Ascending aorta (tissue), 2 donors: ENCODE results near the gene KCNN4. TPM values are rescaled to one million over a fixed set of nuclear protein-coding genes. Genes with fewer than 3 reads are reported as not detected.
"Not testable (repeated sequence)": the region's sequence is repeated elsewhere in the genome, so short reads cannot be mapped to it uniquely, and the experiment has no call there.

ENCODE experiments used
- DNase-seq, 2 donors: peaks; one replicate each; pipeline ENCODE4 v3.0.0-alpha.2; 2019; ENCODE audit warnings: low spot score in 2 of 2
- H3K27ac ChIP-seq, 2 donors: fragments of 200-600 bp; sonication (generic); one replicate each; pipeline ENCODE4 v1.5.1; 2016 to 2017; ENCODE audit warnings: mild to moderate bottlenecking in 1 of 2
- H3K27me3 ChIP-seq: fragments of 200-600 bp; sonication (generic); one replicate; pipeline ENCODE4 v1.5.1; 2017
- H3K36me3 ChIP-seq, 2 donors: fragments of 200-600 bp; sonication (generic); one replicate each; pipeline ENCODE4 v1.5.1; 2016
- H3K4me1 ChIP-seq, 2 donors: fragments of 200-600 bp; sonication (generic); one replicate each; pipeline ENCODE4 v1.5.1; 2016 to 2017; ENCODE audit warnings: mild to moderate bottlenecking in 1 of 2
- H3K4me3 ChIP-seq, 2 donors: fragments of 200-600 bp; sonication (generic); one replicate each; pipeline ENCODE4 v1.5.1; 2016 to 2017; ENCODE audit warnings: mild to moderate bottlenecking in 1 of 2
- H3K9me3 ChIP-seq, 2 donors: fragments of 200-600 bp; sonication (generic); one replicate each; pipeline ENCODE4 v1.5.1; 2016
- CTCF ChIP-seq, 3 experiments: fragments of 200-600 bp in 2 of 3; fragments of 450-650 bp in 1 of 3; sonication (generic) in 2 of 3; IDR thresholded peaks; one replicate each; pipeline ENCODE4 v1.5.1; 2016 to 2019; ENCODE audit warnings: antibody characterized with exemption in 3 of 3, mild to moderate bottlenecking in 1 of 3, moderate library complexity in 1 of 3
- intact Hi-C: fragments of 100-400 bp; cut with DNase I; formaldehyde crosslinking; loops from one replicate; pipeline ENCODE4 v1.15.1; 2023
- total RNA-seq: library from RNA; depleted of rRNA; stranded (reverse); fragments of >200 nt; gene quantifications from one replicate; pipeline ENCODE4 v1.1.0, GENCODE V29; 2016

Gene KCNN4
- total RNA-seq, 1 donor from 2014 or later: 2.3 TPM

DNA sequence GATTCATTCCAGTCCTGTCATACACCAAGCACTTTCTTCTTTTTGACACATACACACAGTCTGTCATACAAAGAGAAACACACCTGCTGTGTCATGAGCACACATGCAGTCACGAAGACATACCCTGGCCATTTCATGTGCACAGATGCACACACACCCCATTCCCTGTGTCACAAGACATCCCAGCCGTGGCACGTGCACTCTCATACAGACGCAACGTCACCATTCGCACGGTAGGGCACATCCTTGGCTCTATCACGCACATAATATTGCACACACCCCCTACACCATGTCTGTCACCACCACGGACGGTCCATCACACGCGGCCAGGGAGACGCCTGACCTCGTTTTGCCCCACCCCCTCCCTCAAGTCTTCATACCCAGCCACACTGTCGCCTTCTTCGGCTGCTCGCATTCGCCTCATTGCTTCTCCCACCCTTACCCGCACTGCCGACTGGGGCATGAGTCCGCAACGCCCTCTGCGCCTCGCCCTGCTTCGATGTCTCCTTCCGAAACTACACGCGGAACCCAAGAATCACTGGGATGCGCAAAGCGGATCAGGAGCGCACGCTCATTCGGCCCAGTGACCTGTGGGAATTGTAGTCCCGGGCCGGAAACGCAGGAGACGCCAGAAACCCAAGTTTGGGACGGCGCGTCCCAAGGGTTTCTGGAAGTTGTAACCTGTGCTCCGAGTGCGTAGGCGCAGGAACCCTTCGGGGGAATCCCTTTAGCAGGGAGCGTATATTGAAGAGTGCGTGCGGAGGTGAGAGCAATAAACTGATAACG lies 39.5 kb upstream of the KCNN4 start:
- H3K4me1 ChIP-seq: no peaks in the 10 kb centered on the region
- no peak overlapping the region for H3K27ac ChIP-seq
- no peak for TF ChIP-seq CTCF (IDR thresholded peaks at IDR 0.05)
- DNase-seq: peak in 1 of 2 donors; percentile 65
- H3K4me3 ChIP-seq: peak overlapping the region; percentile 32 to 60
- no peaks in the 10 kb centered on the region for H3K9me3 ChIP-seq
- no peaks in the 10 kb centered on the region for H3K36me3 ChIP-seq
- intact Hi-C loops: loop anchor here (10.0 kb wide), 1 partner anchor 295 kb away; the partner anchor contains the start of gene ZNF225
- no peaks in the 10 kb centered on the region for H3K27me3 ChIP-seq

GRCh38 chr19:43818500-43818899 lies 37.7 kb upstream of the KCNN4 start:
- no peak for DNase-seq
- intact Hi-C loops: no loop called here
- no peak overlapping the region for H3K4me3 ChIP-seq
- no peaks in the 10 kb centered on the region for H3K36me3 ChIP-seq
- no peaks in the 10 kb centered on the region for H3K27me3 ChIP-seq
- H3K4me1 ChIP-seq: no peaks in the 10 kb centered on the region
- H3K9me3 ChIP-seq: no peaks in the 10 kb centered on the region
- no peak for TF ChIP-seq CTCF (IDR thresholded peaks at IDR 0.05)
- no peak overlapping the region for H3K27ac ChIP-seq

GRCh38 chr19:43817454-43817853 lies 36.7 kb upstream of the KCNN4 start:
- intact Hi-C loops, H3K27me3 ChIP-seq, H3K4me3 ChIP-seq, DNase-seq, H3K27ac ChIP-seq, H3K36me3 ChIP-seq, H3K4me1 ChIP-seq, H3K9me3 ChIP-seq: not testable (repeated sequence)

DNA sequence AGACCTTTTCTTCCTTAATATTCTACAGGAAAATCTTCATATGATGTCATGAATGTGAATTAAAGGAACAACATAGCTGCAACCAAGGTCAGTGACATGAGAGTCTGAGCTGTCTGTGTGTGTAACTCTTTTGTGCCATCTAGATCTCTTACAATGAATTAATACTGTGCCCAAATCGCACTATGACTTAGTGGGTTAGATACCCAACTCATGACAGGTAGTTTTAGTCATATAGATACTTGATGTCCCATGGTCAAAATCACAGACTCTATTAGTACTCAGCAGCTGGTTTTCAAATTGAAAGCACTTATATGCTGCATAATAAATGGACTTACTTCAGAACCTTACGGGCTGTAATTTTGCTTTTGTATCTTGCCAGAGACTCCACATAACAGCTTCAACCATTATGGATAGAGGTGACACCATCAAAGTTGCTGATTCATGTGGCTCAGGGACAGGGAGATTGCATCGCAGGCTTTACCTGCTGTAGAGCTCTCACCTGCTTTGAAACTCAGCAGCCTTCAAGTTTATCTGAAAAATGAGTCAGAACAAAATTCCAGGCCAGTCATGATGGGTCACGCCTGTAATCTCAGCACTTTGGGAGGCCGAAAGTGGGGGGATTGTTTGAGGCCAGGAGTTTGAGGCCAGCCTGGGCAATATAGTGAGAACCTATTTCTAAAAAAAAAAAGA lies 34.0 kb upstream of the KCNN4 start:
- H3K4me3 ChIP-seq: no peak overlapping the region
- intact Hi-C loops: no loop called here
- H3K27ac ChIP-seq: no peak overlapping the region
- no peaks in the 10 kb centered on the region for H3K36me3 ChIP-seq
- H3K27me3 ChIP-seq: no peaks in the 10 kb centered on the region
- H3K9me3 ChIP-seq: no peaks in the 10 kb centered on the region
- no peak for DNase-seq
- TF ChIP-seq CTCF (IDR thresholded peaks at IDR 0.05): no peak
- H3K4me1 ChIP-seq: no peaks in the 10 kb centered on the region

DNA sequence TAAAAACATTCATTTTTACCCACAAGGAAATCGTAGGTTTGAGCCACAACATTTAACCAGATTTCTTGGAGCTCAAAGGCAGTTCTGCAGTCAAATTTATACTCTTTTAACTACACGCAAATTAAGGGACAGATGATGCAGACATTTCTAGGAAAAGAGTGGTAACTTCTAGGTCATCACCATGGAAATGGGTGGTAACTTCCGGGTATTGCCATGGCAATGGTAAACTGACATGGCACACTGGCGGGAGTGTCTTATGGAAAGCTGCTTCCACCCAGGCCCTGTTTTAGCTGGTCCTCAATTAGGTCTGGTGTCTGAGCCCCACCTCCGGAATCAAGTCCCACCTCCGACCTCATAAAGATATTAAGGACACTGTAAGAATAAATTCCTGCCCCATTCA lies 31.9 kb upstream of the KCNN4 start:
- intact Hi-C loops: no loop called here
- Histone ChIP-seq H3K27me3 (no peaks in the 10 kb centered on the region), H3K4me1 (no peaks in the 10 kb centered on the region), H3K4me3 (no peak overlapping the region), H3K9me3 (no peaks in the 10 kb centered on the region), H3K36me3 (no peaks in the 10 kb centered on the region), H3K27ac (no peak overlapping the region)
- no peak for TF ChIP-seq CTCF (IDR thresholded peaks at IDR 0.05)
- DNase-seq: no peak

- no peak for DNase-seq
- Histone ChIP-seq H3K4me3 (no peak overlapping the region), H3K27me3 (no peaks in the 10 kb centered on the region), H3K36me3 (no peaks in the 10 kb centered on the region), H3K27ac (no peak overlapping the region), H3K9me3 (no peaks in the 10 kb centered on the region), H3K4me1 (no peaks in the 10 kb centered on the region)
- intact Hi-C loops: no loop called here
- no peak for TF ChIP-seq CTCF (IDR thresholded peaks at IDR 0.05)
These were observed 31.5 kb upstream of the KCNN4 start for GRCh38 chr19:43812259-43812658.
